NCI-H1092 treated with DMSO at 0.1 percent for 48 hours (cell line): Measurements from ENCODE around the gene ELMO1.

Source experiments
- DNase-seq: peaks from one replicate; lab custom pipeline; 2025; lab: John Stamatoyannopoulos, UW

Gene ELMO1

GRCh38 chr7:36825501-36825900, 623.2 kb downstream of the ELMO1 start:
- DNase-seq = no peak

GRCh38 chr7:36823353-36823752, 625.3 kb downstream of the ELMO1 start:
- DNase-seq = no peak

- DNase-seq = no peak
These were observed 627.0 kb downstream of the ELMO1 start for GRCh38 chr7:36821617-36822016.

- DNase-seq = no peak
These were observed 628.0 kb downstream of the ELMO1 start for GRCh38 chr7:36820527-36821170.

GRCh38 chr7:36819639-36820038, 629.0 kb downstream of the ELMO1 start:
- DNase-seq = no peak

- no peak for DNase-seq
These were observed 634.4 kb downstream of the ELMO1 start for GRCh38 chr7:36814311-36814710.

- DNase-seq = no peak
These were observed 636.9 kb downstream of the ELMO1 start for GRCh38 chr7:36811807-36812206.

GRCh38 chr7:36810489-36810888, 638.2 kb downstream of the ELMO1 start:
- DNase-seq = no peak

GRCh38 chr7:36810032-36810431, 638.6 kb downstream of the ELMO1 start:
- no peak for DNase-seq

GRCh38 chr7:36809510-36809909, 639.2 kb downstream of the ELMO1 start:
- DNase-seq = no peak

GRCh38 chr7:36809086-36809485, 639.6 kb downstream of the ELMO1 start:
- DNase-seq = no peak

GRCh38 chr7:36806891-36807290, 641.8 kb downstream of the ELMO1 start:
- DNase-seq = no peak
